Pons (tissue), 1 donor: ENCODE data around the gene BAIAP2.

Source experiments
- DNase-seq: peaks from one replicate; pipeline ENCODE4 v3.0.0-alpha.2; 2016; ENCODE audit warnings: low spot score

Gene BAIAP2, protein sequence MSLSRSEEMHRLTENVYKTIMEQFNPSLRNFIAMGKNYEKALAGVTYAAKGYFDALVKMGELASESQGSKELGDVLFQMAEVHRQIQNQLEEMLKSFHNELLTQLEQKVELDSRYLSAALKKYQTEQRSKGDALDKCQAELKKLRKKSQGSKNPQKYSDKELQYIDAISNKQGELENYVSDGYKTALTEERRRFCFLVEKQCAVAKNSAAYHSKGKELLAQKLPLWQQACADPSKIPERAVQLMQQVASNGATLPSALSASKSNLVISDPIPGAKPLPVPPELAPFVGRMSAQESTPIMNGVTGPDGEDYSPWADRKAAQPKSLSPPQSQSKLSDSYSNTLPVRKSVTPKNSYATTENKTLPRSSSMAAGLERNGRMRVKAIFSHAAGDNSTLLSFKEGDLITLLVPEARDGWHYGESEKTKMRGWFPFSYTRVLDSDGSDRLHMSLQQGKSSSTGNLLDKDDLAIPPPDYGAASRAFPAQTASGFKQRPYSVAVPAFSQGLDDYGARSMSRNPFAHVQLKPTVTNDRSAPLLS

DNA sequence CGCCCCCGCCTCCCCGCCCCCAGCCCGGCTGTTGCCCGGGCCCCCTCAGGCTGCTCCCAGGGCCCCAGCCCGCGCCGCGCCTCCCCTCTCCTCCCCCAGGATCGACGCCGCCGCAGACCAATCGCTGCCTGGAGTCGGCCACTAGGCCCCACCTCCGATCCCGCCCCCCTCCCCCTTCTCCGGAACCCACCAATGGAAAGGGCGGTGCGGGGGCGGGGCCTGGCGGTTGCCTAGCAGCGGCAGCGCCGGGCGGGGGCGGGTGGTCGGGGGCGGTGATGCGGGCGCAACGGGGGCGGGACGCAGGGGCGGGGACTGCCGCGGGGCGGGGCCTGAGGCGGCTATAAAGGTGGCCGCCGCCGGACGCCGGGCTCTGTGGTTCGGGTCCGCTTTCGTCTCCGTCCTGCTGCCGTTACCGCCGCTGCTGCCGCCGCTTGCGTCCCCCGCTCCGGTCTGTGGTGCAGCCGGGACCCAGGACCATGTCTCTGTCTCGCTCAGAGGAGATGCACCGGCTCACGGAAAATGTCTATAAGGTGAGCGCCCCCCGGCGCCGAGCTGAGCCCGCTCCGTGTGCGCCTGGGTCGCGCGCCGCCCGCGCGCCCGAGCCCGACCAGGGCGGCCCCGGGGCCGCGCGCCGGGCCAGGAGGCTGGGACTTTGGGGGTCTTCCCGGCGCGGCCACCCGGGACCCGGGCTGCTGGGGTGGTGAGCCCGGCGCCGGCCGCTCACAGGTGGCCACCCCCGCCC lies at the start of gene BAIAP2:
Gene BAIAP2, plus strand, starts transcription at position 373 of the 742 bp plus-strand sequence. Its CDS starts 104 bp downstream, at position 477.
- peak; percentile 89 for DNase-seq

DNA sequence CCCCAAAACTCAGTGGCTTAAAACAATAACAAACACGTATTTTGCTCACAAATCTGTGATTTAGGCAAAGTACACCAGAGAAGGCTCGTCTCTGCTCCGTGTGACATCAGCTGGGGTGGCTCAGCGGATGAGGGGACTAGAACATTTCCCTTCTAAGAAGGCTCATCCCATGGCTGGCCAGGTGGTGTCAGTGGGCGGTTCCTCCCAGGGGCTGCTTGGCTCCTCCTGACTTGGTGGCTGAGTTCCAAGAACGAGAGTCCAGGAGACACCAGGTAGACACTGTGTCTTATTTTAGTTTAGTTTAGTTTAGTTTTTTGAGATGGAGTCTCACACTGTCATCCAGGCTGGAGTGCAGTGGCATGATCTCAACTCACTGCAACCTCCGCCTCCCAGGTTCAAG lies 48.9 kb upstream of the BAIAP2 start:
- DNase-seq: no peak

GRCh38 chr17:80986816-80987475 lies 48.0 kb upstream of the BAIAP2 start:
- peak; percentile 37 for DNase-seq

DNA sequence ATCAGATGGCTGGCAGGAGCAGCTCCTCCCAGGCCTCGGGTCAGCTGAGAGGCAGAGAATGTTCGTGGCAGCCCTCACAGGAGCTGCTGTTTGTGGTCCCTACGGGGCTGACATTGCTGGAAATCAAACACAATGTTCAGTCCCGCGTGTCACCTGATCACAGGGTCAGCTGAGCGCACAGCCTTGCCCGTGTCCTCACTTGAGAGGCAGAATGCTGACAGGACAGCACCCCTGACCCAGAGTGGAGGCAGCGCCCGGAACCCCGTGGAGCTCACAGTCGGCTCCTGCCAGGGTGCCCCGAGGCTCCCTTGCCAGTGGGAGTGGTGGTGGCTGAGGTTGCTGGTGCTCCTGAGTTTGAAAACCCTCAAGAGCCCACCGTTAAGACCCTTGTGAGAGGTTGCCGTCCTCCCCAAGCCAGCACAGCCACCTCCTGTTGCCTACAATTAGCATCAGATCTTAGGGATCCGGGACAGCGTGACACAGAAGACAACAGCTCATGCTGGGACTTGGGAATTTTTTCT lies 47.0 kb upstream of the BAIAP2 start:
- DNase-seq: no peak

- no peak for DNase-seq
Observed at GRCh38 chr17:80989586-80989913, 45.4 kb upstream of the BAIAP2 start.

DNA sequence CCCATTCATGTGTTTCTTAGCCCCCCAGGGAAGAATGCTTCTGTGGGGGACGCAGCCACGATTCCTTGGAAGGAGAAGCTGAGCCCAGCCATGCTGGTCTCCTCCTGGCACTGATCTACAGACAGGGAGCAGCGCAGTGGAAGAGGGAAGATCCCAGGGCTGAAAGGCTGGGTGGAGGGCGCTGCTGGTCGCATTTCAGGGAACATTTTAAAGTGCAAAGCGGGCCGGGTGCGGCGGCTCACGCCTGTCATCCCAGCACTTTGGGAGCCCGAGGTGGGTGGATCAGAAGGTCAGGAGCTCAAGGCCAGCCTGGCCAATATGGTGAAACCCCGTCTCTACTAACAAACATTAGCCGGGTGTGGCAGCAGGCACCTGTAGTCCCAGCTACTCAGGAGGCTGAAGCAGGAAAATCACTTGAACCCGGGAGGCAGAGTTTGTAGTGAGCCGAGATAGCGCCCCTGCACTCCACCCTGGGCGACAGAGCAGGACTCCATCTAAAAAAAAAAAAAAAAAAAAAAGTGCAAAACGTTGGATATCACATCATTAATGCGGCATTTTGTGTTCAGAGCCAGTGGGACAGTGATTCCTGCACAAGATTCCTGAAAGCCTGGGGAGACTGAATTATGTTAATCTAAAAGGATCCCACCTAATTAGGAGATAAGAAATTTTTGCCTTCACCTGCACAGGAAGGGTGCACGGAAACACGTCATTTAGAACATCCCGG lies 43.9 kb upstream of the BAIAP2 start:
- no peak for DNase-seq

- peak; percentile 42 for DNase-seq
Observed at GRCh38 chr17:80991645-80992076, 43.3 kb upstream of the BAIAP2 start, which contains the start of gene CHMP6. CHMP6 (plus strand) TSS chr17:80991841; CDS start chr17:80991919, 78 bp downstream.

- DNase-seq: no peak
Observed at GRCh38 chr17:80992077-80992947, 42.6 kb upstream of the BAIAP2 start.

- no peak for DNase-seq
Observed at GRCh38 chr17:80992948-80993624, 41.9 kb upstream of the BAIAP2 start.

- no peak for DNase-seq
Observed at GRCh38 chr17:80995131-80995530, 39.8 kb upstream of the BAIAP2 start.

DNA sequence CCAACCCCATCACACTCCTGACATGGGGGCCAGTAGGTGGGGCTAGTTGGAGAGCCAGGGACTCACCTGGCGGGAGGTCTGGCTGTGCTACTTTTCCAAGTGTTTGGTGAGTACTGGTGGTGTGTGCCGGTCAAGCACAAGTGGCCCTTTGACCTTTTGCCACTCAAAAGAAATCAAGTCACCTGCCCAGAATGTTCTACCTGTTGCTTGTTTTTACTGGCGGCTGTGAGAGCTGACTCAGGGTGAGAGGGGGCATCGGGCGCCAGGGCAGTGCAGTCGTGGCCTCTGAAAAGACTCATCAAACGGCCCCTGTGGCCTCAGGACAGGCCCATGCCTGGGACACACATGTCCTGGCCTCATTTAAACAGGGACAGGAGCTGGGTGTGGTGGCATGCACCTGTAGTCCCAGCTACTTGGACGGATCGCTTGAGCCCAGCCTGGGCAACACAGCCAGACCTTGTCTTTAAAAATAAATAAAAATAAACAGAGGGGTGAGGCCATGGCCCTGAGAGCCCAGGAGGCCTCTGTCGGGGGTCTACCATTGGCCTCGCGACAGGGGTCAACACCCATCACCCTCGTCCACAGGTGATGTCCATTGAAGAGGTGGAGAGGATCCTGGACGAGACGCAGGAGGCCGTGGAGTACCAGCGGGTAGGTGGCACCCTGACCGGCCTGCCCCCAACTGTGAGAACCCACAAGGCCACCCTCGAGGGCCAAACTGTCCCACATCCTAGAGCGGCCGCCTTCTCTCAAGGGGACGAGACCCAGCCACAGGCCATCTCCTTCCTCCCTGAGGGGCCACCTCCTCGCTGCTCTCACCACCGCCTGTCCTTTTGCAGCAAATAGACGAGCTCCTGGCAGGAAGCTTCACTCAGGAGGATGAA lies 38.3 kb upstream of the BAIAP2 start:
- no peak for DNase-seq

DNA sequence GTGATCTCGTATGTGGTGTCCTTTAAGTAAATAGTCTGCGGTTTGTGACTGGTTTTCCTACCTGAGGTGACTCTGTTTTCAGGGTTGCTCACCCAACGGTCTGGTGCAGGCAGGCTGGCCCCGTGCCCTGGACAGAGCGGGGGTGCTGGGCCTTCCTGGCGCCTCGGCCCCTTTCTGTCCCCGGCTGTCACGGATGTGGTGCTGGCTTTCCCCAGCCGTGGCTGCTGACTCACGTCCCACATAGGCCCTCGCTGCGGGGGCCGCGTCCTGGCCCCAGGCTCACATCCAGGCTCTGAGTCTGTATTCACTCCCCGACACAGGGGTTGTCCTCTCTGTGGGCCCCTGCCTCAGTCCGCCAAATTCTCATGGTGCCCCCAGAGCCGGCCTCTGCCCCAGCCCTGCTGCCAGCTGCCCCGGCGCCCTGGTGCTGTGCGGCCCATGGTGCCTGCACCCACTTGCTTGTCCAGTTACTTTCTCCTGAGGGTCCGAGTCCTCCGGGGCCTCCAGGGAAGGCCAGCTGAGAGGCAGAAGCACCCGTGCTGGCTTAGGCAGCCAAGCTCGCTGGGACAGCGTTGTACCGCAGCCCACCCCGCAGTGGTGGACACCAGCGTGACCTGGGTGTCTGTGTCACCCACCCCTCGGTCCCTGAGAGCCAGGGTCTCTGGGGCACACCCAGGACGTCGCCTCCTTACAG lies 37.4 kb upstream of the BAIAP2 start:
- no peak for DNase-seq

DNA sequence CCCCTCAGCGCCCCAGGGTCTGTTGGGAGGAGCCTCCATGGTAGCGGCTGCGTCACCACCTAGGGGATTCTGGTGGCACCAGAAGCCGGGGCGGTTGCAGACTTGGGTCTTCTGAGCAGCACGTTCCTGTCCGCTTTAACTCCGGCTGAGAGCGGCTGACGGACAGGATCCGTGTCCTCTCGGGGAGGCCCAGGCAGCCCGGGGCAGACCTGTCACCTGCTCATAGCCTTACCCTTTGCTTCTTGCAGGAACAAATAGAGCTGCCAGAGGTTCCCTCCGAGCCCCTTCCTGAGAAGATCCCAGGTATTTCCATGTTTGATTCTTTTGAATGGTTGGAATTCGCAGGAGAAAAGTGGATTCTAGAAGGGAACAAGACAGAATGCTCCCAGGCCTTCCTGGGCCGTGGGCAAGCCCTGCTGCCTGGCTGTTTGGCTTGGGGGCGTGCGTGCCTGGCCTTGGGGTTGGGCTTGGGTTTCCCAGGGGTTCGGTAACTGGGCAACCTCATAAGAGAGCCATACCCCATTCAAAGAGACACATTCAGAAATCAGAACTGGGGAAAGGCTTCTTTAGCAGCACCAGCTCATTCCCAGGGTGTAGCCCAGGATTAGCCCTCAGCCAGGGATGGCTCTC lies 36.7 kb upstream of the BAIAP2 start:
- DNase-seq: no peak

- DNase-seq: no peak
Observed at GRCh38 chr17:80998748-80999535, 36.0 kb upstream of the BAIAP2 start.

DNA sequence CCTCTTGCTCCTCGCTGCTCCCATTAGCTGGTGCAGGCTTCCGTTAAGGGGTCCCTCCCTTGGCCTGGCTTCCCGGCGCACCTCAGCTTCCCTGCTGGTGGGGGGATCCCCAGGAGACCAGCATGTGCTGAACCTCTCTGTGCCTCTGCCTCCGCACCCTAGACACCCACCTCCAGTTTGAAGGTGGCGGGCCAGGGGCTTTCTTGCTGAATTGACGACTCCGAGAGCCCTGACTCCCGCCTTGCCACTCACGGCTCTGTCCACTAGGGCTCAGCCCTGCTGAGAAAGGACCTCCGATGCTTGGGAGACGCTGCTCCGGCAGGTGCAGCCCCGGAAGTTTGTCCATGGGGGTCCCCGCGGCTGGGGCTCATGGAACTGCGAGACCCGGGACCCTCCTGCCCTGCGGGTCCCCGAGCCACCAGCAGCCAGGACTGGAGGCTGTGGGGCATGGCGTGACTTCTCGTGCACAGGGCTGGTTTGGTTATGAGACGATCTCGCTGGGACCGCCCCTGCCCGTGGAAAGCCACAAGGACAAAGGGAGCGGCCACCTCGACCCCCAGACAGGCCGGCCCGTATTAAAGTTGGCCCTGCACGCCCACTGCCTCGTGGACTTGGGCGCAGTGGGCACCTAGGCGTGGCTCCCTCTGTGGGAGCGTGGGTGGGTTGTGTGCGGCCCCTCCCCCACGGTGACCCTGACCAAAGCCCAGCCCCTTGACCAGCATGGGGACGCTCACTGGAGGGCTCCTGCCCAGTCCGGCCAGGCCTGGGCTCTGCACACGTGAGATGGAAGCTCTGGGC lies 35.2 kb upstream of the BAIAP2 start:
- DNase-seq: no peak

DNA sequence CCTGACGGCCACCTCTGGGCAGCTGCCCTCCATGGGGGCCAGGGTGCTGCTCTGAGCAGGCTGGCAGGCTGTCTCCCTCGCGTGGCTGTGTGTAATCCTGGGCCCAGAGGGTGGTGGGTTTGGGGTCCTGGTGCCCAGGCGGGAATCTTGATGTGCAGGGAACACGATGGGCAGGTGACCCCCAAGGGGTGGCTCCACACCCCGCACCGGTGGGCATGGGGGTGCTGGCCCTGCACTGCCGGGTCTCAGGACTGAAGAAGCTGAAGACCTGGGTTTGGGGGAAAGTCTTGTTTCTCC lies 34.7 kb upstream of the BAIAP2 start:
- DNase-seq: no peak
